Raji (cell line): ENCODE results near the gene BRPF3.

Experiments
- POLR2A ChIP-seq: IDR thresholded peaks from 2 replicates; pipeline ENCODE4 v1.6.1; 2011; ENCODE audit warnings: low read depth, low read length, control low read depth; ENCODE audit not compliant: insufficient read depth

Gene BRPF3

DNA sequence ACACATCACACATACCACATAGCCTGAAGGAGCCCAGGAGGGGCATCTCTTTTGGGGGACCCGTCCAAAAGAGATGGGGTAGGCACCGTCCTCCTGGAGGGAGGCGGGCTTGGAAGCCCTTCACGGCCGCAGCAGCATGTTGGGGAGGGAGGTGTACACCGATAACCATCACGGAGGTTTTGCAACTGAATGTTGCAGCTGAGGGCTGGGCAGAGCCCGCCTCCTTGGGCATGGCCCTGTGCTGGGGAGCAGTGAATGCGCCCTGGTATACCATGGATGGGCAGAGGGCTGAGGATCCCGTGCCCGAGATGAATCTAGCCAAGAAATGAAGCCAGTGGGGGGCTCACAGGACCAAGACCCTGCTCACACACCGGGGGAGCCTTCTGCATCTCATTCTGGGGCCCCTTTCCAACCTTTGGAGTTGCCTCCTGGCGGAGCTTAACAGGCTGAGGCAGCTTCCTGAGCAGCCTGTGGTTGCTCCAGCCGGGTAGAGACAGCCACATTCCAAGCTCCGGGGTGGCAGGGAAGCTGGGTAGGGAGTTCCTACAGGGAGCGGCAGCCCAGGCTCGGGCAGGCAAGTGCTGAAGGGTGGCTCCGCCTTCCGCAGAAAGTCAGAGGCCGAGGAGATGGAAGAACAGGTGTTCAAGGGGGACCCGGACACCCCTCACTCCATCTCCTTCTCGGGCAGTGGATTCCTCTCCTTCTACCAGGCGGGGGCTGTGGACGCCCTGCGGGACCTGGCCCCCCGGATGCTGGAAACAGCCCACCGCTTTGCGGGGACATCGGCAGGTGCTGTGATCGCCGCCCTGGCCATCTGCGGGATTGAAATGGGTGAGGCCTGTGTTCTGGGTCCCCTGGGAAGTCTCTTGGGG, 73.5 kb downstream of the BRPF3 start, which contains the start of gene PNPLA1:
Gene PNPLA1, plus strand, starts transcription at position 227 of the 872 bp plus-strand sequence. Its CDS starts 400 bp downstream, at position 627.
- TF ChIP-seq POLR2A: no peak

DNA sequence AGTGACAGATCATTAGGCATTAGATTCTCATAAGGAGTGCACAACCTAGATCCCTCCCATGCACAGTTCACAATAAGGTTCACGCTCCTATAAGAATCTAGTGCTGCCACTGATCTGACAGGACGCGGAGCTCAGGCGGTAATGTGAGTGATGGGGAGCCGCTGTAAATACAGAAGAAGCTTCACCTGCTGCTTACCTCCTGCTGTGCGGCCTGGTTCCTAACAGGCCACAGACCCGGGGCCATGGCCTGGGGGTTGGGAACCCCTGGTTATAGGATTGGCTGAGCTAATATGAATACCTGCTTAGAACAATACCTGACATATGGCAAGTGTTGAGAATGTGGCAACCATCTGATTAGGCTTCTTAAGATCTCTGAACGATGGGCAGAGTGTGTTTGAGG, 75.7 kb downstream of the BRPF3 start:
- TF ChIP-seq POLR2A: no peak

DNA sequence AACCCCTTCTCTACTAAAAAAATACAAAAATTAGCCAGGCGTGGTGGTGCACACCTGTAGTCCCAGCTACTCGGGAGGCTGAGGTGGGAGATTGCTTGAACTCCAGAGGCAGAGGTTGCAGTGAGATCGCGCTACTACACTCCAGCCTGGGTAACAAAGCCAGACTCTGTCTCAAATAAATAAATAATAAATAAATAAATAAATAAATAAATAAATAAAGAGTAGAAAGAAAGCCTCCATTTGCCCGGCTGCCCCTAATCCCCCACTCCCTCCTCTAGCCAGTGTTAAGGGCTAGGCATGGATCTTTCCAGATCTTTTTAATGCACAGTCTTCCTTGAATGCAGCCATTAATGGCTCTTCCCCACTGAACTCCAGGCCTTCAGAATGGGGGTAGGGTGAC, 76.5 kb downstream of the BRPF3 start:
- no peak for TF ChIP-seq POLR2A

DNA sequence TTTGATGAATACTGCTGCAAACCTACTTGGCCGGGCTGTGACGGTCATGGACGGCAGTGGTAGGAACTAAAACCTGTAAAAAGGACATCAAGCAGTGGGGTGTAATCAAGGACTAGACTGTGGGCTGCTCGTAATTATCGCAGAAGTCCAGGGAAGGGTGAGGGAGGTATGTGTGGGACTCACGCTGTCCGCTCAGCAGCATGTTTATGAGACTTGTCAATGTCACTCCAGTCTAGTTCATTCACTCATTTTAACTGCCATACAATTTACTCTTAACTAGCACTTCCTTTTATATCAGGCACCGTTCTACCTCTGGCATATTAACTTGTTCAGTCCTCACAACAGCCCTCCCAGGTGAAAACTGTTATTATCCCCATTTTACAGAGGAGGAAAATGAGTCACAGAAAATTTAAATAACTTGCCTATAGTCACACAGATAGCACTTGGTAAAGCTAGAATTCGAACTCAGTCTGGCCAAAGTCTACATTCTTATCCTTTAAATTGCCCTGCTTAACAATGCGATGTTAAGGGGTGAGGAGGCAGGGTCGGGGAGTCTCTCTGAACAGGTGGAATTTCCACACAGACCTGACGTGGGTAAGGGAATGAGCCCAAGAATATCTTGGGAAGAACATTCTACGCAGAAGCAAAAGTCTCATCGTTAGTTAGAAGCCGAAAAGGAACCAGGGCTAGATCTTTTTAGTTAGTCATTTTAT, 77.4 kb downstream of the BRPF3 start:
- TF ChIP-seq POLR2A: no peak

DNA sequence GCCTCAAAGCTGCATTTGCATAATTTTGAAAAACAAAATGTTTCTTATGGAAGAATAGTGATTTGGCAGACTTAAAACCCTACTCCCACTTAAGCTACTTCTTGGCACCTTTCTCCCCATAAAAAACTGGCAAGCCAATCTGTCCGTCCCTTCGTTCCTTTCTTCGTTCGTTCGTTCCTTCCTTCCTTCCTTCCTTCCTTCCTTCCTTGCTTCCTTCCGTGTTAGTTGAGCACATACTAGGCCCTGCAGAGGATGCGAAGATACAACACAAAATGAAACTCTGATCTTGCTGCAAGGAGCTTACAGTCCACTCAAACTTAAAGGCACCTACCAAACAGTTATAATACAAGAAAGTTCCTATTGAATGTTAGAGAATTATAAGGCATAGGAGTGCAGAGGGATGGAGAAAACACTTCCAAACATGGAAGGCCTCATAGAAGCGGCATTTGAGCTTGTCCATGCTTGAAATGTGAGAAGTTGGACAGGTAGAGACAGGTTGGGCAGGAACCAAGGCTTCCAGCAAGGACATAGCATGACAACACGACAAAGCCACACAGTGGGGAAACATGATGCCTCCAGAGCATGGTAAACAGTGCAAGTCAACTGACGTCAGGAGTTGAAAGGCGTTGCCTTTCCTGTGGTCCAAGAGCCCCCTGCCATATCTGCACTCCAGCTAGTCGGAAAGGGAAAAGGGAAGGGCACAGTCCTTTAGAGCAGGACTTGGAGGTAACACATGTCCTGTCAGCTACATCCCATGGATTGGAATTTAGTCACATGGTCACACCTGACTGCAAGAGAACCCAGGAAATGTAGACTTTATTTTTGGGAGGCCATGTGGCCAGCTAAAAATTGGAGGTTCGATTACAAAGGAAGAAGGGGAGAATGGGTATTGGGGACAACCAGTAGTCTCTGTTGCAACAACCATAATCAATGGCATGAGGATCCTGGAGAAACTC, 80.3 kb downstream of the BRPF3 start:
- TF ChIP-seq POLR2A: no peak

DNA sequence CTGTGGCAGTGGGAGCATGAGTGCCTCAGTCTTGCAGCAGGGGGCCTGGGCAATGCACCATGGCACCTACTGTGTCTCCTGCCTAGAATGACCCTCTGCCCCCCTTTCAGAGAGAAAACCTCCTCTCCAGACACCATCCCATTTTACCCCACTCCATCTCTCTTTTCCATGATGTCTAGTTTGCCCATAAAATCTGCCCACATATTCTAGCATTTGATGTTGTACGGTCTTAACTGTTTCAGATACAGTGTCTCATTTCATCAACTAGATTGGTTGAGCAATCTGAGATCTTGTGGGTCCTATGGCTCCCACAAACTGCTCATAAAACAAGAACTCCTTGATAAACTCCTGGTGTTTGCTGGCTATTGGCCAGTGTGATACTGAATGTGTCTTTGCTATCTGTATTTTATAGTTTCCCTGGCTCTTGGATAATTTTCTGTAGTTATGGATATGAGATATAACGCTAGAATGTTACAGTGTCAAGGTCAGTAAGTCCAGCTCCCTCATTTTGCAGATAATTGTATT, 81.5 kb downstream of the BRPF3 start:
- no peak for TF ChIP-seq POLR2A

DNA sequence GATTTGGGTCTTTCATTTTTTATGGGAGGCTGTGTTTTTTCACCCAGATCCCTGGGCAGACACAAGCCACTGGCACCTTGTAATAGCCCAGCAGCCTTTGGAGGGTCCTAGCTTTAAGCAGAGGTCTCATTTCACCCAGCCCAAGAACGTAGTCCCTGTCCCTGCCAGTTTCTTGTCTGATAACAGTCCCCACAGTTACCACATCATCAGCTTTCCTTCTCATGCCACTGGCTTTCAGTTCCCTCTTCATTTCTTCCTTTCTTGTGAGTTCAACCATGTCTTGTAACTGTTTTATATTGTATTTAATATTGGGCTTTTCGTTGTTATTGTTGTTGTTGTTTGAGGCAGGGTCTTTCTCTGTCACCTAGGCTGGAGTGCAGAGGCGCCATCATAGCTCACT, 83.9 kb downstream of the BRPF3 start:
- TF ChIP-seq POLR2A: no peak

DNA sequence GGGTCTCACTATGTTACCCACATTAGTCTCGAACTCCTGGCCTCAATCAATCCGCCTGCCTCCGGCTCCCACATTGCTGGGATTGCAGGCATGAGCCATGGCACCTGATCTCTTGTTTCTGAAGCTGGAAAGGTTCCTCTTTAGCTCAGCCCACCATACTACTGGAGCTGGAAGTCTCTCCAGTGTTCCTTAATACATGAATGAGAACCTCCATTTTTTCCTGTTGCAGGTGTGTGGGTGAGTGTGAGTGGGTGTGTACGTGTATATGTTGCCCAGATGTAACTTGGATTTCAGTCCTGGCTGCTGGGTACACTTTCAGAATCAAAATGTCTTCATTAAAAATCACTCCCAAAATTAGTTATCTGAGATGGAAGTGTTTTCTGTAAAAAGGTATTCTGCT, 84.4 kb downstream of the BRPF3 start:
- TF ChIP-seq POLR2A: no peak
